GM21737 (cell line): ENCODE results near the gene SLC36A3.
"Not testable (repeated sequence)": the region's sequence is repeated elsewhere in the genome, so short reads cannot be mapped to it uniquely, and the experiment has no call there.

Source experiments
- ATAC-seq: cut with Tn5 transposase; IDR thresholded peaks from one replicate; pipeline ENCODE4 v1.9.1; 2021; ENCODE audit warnings: mild to moderate bottlenecking, moderate library complexity; ENCODE audit not compliant: unreplicated experiment

Gene SLC36A3

DNA sequence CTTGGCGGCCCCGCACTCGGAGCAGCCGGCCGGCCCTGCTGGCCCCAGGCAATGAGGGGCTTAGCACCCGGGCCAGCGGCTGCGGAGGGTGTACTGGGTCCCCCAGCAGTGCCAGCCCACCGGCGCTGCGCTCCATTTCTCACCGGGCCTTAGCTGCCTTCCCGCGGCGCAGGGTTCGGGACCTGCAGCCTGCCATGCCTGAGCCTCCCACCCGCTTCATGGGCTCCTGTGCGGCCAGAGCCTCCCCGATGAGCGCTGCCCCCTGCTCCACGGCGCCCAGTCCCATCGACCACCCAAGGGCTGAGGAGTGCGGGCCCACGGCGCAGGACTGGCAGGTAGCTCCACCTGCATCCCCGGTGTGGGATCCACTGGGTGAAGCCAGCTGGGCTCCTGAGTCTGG is 5.7 kb upstream of the SLC36A3 start:
- not testable (repeated sequence) for ATAC-seq

DNA sequence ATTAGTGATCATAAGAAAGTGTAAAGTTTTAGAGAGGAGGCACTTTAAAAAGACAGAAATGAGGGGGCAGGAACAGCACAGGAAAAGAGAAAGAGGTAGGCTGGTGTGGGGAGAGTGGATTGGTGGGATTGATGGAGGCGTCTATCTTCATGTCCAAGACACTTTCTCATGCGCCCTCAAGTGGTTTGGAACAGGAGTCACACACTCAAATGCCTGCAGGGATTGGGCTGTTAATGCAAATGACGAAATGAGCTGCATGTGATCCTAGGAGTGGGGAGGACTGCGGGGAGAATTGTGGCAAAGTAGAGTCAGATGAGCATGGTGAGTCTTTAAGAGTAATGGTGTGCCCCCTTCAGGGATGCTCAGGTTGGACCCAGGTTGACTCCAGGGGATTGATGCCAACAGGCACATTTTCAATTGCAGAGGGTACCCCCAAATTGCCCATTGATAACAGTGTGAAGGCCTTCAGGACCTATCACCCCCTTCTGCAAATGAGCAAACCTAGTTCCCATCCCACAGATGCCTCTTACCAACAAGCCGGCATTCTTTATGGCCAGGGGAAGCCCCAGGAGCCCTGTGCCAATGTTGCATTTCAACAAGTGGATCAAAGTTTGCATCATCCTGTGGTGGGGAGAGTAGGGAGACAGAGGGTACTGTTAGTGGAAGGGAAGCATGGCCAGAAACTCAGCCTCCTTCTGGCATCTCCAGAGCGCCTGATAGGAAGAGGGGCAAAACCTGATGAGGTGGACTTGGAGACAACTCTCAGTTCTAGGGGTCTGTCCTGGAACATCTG is 5.3 kb downstream of the SLC36A3 start:
- no peak for ATAC-seq

DNA sequence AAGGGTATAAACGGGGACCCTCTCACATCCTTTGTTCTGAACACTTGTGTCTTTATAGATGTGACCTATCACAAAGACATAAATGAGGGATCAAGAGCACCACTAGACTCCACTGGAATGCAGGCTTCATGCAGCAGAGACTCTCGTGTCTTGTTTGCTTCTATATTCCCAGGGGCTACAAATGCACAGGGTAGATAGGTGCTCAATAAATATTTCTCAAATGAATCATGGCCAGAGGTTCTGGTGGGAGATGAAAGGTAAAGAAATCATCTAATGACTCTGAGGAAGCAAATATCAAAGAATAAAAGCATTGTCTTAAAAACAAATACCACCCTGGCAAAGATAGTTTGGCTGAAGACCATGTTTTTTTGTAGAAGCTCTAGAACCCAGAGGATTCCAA is 6.6 kb downstream of the SLC36A3 start:
- ATAC-seq: no peak

DNA sequence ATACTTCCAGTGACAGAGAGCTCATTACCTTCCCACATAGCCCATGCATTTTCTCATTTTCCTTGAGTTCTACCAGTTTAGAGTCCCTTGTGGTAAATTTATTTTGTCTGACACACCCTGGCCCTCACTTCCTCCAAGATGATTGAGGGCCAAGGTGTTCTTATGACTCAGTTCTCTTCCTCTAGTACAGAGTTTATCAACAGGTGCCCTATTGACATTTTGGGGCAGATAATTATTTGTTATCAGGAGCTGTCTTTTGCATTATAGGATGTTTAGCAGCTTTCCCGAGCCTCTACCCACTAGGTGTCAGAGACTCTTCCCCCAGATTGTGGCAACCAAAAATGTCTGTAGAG is 7.1 kb downstream of the SLC36A3 start:
- ATAC-seq: no peak

DNA sequence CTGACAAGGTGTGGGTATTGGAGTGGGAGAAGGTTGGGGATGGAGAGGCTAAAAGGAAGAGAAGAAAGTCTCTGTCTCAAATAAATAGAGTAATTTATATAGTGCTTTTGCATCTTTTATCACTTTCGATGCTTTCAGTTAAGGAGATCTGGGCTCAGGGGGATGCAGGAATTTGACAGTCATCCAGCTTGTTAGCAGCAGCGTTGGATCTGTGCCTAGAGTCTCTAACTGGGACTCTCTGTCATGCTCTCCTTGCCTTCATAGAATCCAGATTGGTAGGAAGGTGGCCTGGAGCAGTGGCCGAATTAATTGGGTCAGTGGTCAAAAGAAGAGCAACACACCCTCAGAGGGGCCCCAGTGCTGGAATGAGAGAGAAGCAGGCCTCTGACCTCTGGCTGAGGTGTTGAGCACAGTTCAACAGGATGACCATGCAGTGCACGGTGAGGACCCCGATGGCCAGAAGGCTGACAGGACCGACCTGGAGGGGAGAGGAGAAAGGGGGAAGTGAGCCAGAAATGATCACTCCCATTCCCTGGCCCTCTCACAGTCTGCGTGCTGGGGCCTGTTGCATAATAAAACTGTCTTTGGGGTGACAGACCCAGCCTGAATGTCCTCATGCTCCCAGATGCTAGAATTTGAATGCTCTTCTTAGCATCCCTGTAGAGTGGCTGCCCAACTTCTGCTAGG is 7.6 kb downstream of the SLC36A3 start:
- no peak for ATAC-seq

DNA sequence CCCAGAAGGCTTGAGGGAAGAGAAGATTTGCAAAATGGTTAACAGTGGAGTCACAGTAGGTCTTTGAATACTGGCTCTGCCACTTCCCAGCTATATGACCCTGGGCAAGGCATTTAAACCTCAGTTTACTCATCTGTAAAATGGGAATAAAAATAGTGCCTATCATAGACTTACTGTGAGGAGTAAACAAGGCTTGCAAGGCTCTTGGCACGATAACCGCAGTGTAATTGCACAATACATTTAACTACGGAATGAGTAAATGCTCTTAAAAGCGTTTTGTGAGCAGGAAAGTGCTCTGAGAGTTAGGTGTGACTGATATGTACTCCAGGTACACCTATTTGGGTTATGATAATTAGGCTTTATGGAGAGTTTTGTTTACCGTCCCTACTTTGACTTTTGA is 8.4 kb downstream of the SLC36A3 start:
- ATAC-seq: no peak

DNA sequence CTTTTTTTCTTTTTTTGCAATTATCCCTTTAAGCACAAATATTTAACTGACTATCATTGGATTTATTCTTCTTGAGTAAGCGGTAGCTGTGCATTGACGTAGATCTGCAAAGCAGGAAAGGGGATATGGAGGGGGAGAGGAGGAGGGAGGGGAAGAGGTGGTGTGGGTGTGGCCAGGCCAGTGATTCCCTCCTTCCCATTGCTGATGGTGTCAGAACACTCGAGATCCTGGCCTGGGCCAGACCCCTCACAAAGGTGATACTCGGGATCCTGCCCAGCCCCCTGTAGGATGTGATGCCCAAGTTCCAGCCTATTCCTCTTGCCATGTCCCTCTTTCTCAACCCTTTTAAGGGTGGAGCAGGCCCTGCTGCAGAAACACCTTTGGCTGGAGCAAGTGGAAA is 9.9 kb downstream of the SLC36A3 start:
- no peak for ATAC-seq

DNA sequence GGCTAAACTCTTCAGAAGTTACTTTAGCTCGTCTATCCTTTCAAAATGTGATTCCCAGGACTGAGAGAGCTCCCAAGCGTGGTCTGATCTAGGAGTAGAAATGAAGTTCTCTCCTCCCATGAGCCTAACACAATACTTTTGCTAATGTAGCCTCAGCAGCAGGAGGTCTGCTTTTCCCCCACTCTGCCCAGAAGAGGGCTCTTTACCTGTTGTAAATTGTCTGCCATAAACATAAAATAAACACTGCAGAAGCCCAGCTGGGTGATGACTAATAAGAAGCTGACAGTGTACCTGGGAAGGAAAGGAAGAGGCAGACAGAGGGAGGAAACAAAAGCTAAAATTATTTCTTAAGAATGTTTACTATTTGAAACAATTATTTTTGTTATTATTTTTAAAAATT is 15.4 kb downstream of the SLC36A3 start:
- no peak for ATAC-seq

DNA sequence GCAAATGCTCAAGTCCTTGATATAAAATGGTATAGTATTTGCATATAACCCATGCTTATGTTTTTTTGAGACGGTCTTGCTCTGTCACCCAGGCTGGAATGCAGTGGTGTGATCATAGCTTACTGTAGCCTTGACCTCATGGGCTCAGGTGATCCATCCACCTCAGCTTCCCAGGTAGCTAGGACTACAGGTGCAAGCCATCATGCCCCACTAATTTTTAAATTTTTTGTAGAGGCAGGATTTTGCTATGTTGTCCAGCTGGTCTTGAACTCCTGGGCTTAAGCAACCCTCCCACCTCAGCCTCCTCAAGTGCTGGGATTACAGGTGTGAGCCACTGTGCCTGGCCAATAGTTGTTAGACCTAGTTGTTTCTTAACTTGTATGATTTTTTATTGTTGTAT is 17.3 kb downstream of the SLC36A3 start:
- no peak for ATAC-seq

DNA sequence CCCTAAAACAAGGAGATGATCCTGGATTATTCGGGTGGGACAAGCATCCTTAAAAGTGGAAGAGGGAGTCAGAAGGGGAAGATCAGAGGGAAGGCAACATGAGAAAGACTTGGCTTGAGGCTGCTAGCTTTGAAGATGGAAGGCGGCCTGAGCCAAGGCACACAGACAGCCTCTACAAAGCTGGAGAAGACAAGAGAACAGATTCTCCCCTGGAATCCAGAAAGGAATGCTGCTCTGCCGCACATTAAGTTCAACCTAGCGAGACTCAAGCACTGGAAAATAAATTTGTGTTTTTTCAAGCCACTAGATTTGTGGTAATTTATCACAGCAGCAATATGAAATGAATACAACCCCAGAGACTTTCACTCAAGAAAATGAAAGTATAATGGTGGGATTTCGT is 17.9 kb downstream of the SLC36A3 start:
- no peak for ATAC-seq

DNA sequence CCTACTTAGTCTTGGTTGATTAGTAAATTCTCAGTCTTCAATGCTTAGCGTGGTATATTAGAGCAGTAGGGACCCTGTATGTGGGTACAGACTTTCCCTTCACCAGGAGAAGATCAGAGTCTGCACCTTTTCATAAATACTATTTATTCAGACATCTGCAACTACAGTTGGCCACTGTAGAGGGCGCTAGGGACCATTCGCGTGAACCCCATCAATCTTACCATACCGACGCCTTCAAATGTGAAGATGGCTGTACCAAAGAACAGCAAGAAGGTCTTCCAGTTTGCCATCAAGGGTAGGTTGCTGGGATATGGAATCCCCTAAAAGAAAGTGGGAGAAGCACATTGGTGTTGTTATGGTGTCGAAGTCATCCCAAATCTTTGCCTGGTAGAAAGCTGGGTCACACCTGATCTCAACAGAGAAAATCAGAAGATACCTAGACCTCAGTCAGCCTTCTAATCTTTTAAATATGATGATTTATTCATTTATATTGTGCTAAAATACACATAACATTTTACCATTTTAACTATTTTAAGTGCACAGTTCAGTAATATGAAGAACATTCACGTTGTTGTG is 19.1 kb downstream of the SLC36A3 start:
- no peak for ATAC-seq

DNA sequence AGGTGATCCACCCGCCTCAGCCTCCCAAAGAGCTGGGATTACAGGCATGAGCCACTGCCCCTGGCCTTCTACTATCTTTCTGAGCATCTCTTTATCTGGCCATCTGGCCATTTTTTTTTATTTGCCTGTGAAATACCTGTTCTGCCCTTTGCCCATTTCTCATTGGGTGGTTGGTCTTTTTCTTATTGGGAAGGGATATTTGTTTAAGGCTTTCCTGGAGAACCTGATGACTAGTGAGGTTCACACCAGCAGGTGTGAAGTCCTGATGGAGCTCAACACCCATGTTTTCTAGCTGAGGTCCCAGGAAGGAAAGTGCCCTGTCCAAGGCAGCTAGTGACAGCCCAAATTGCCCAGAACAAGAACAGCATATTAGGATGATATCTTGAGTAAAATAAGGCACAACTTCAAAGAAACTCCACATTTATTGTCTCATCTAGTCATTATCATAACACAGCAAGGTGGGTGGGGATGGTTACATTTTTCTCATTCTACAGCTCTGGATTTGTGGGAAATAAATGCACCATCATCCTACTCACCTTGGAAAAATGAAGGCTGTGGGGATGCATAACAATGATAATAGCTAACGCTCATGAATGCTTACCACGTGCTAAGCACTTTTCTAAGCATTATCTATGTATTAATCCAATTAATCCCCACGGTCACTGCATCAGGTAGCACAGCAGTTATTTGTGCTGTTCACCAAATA is 20.3 kb downstream of the SLC36A3 start:
- no peak for ATAC-seq

DNA sequence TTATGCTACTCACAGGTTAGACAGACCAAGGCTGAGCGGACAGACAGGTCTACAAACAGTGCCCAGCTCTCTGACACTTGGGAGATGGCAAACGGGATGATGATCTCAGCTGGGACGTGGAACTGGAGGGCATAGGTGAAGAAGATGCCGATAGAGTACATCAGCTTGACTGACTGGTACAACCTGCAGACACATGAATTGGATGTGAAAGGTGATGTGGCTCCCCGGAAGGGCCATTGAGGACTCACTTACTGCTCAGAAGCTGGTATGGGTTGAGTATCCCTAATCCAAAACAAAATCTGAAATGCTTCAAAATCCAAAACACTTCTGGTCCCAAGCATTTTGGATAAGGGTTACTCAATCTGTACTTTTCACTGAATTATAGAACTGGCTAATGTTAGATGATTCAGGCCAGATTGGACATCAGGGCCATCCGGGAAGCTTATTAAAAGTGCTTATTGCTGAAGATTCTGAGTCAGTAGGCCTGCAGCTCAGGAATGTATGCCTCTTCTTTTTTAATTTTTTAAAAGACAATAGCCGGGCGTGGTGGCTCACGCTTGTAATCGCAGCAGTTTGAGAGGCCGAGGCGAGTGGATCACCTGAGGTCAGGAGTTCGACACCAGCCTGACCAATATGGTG is 22.4 kb downstream of the SLC36A3 start:
- ATAC-seq: no peak

DNA sequence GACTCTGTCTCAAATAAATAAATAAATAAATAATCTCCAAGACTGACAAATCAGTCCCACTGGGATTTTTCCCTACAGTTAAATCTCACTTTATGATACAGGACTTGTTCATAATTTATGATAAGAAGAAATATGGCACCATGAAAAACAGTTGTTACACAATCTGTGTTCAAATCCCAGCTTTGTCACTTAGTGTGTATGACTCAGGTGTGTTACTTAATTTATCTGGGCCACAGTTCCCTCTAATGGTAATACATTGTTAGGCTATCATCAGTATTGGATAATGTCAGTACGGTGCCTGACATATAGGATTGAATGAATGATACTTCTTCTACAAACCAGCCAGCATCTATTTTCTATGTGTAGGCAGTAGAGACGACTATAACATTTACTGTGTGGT is 23.1 kb downstream of the SLC36A3 start:
- no peak for ATAC-seq

DNA sequence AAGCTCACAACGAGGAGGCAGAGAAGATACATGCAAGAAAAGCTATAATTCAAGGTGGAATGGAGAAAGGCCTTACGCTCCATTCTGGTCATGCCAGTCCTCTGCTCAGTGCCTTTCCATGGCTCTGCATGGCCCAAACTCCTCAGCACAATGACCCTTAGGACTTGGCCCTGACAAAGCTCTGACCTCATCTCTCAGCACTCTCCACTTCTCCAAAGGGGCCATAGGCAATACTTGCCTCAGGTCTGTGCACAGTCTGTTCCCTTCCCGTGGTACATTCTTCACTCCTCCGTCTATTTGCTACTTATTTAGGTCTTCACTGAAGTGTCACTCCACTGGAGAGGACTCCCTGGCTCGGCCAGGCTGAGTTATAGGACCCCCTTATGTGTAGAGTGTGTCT is 24.7 kb downstream of the SLC36A3 start:
- ATAC-seq: no peak

DNA sequence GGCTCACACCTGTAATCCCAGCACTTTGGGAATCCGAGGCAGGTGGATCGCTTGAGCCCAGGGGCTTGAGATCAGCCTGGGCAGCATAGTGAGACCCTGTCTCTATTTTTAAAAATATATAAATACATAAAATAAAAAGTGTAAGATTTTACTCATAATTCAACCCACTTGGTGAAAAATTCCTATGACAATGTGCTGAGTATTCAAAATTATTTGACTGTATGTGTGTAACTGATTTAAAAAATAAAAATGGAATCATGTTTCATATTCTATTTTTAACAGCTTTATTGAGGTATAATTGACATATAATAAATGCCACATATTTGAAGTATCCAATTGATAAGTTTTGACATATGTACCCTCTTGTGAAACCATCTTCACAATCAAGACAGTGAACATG is 27.8 kb downstream of the SLC36A3 start:
- no peak for ATAC-seq

DNA sequence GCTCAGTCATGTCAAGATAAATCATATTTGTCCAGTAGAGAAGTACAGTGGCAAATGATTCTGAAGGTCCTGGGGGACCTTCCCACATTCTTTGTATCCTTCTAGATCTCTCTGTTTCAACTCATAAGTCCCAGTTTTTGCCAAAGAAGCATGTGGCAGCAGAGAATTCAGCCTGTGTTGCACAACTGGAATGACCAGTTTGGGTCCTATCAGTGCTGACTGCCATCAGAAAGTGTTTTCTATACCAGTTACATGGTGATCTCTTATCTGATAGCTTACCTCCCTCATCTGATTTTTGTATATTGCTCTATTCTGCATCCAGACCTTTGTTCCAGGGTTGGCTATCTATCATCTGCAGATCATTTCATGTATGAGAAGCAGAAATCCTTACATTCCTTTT is 28.9 kb downstream of the SLC36A3 start:
- no peak for ATAC-seq

DNA sequence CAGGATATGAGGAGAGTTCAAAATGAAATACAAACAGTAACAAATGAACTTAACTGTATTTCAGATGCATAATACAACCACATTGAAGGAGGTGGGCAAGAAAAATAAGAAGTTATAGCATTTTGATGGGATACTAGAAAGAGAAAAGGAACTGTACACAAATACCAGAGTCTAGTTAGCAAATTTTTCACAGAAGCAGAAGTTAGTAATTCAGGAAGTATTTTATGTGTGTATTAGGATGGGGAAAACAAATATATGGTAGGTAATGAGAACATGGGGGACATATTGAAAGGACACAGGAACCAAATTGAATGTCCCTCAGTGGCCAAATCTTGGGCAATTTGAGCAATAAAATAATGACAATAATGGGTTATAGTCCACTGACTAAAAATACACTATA is 32.2 kb downstream of the SLC36A3 start:
- no peak for ATAC-seq

DNA sequence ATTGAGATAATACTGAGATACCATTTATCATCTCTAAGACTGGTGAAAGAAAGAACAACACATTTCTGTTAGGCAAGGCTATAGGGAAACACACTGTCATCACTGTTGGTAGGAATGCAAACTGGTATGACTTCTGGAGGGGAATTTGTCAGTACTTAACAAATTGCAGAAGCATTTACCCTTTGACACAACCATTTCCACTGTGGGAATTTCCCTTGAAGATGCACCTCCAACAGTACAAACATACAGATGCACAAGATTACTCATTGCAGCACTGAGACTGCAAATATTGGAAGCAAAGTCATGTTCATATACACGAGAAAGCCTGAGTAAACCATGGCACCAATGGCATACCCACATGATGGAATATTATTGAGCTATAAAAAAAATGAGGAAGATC is 33.0 kb downstream of the SLC36A3 start:
- peak; percentile 82 for ATAC-seq

DNA sequence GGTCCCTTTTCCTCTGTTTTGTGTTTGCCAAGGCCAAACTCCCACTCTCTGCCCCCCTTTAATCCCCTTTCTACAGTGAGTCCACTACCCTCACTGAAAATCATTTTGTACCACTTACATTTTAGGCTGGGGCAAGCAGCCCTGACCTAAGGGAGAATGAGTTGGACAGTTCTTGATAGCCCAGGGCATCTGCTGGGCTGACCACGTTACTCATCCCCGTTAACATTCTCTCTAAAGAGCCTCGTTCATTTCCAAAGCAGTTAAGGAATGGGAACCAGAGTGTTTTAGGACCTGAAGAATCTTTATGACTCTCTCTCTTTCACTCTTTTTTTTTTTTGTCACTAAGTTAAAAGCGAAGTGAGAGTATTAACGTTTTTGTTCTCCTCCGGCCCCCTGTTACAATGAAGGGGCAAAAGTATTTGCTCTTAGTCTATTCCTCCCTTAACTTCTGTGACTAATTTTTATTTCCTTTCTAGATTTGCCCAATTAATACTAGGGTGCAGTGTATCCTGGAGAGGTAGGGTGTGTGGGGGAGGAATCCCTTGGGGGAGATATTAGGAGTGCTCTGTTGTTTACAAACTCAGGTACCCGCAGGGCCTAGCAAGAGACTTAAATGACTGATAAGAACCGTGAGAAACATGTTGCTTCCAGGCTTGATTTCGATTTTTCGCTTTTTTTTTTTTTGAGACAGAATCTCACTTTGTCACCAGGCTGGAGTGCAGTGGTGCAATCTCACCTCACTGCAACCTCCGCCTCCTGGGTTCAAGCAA is 35.9 kb downstream of the SLC36A3 start:
- no peak for ATAC-seq

DNA sequence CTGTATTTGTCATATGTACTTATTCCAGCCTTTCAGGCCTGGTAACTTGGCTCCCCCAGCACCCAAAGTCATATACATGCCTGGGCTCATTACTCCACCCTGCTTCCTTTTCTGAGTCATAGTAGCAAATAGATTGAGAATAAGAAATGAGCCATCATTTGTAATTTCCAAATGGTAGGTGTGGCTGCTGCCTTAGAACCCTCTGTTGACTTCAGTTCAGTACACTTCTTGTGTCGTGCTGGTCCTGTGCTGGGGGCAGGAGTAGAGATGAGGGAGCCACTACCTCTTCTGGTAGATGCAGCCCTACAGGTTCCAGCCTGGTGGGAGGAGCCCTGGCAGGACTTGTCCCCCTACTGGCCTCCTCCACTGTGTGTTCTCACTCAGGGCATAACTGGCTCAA is 39.5 kb downstream of the SLC36A3 start:
- ATAC-seq: no peak
